Activated naive CD8-positive, alpha-beta T cell treated with anti-CD3 and anti-CD28 coated beads, Interleukin-2, amount 50 U/mL, for 16 hours (primary cell): Measurements from ENCODE around the gene RTF1.
"Not testable (repeated sequence)": the region's sequence is repeated elsewhere in the genome, so short reads cannot be mapped to it uniquely, and the experiment has no call there.

Experiments
- DNase-seq: peaks from one replicate; pipeline ENCODE4 v3.0.0-alpha.2; 2020; ENCODE audit warnings: low read depth, low spot score

The RTF1 gene

GRCh38 chr15:41416742-41417417 is at the start of gene RTF1:
Gene RTF1, plus strand, starts transcription at chr15:41417095. Its CDS starts 21 bp downstream, at chr15:41417116.
- peak; percentile 92 for DNase-seq

GRCh38 chr15:41367418-41367817 is 49.5 kb upstream of the RTF1 start:
- DNase-seq: no peak

- DNase-seq: no peak
Measured at GRCh38 chr15:41377978-41378377, 38.9 kb upstream of the RTF1 start.

GRCh38 chr15:41383974-41384749 is 32.7 kb upstream of the RTF1 start:
- DNase-seq: not testable (repeated sequence)

GRCh38 chr15:41387646-41388045 is 29.2 kb upstream of the RTF1 start:
- no peak for DNase-seq

- no peak for DNase-seq
Measured at GRCh38 chr15:41392659-41393058, 24.2 kb upstream of the RTF1 start.

- no peak for DNase-seq
Measured at GRCh38 chr15:41394924-41395323, 22.0 kb upstream of the RTF1 start.

GRCh38 chr15:41396111-41396510 is 20.8 kb upstream of the RTF1 start:
- DNase-seq: no peak

GRCh38 chr15:41401904-41402267 is 15.0 kb upstream of the RTF1 start:
- DNase-seq: no peak

- no peak for DNase-seq
Measured at GRCh38 chr15:41407341-41407740, 9.6 kb upstream of the RTF1 start.

GRCh38 chr15:41408234-41408641 is 8.7 kb upstream of the RTF1 start:
- no peak for DNase-seq

GRCh38 chr15:41411031-41411430 is 5.9 kb upstream of the RTF1 start:
- DNase-seq: no peak

GRCh38 chr15:41411441-41411840 is 5.5 kb upstream of the RTF1 start:
- DNase-seq: no peak

- no peak for DNase-seq
Measured at GRCh38 chr15:41416128-41416741, 660 bp upstream of the RTF1 start.

- DNase-seq: no peak
Measured at GRCh38 chr15:41417418-41418195, 712 bp downstream of the RTF1 start.

GRCh38 chr15:41423979-41424659 is 7.2 kb downstream of the RTF1 start:
- no peak for DNase-seq

- no peak for DNase-seq
Measured at GRCh38 chr15:41424809-41425208, 7.9 kb downstream of the RTF1 start.

GRCh38 chr15:41425907-41426306 is 9.0 kb downstream of the RTF1 start:
- not testable (repeated sequence) for DNase-seq

GRCh38 chr15:41429003-41429890 is 12.4 kb downstream of the RTF1 start:
- no peak for DNase-seq

- DNase-seq: no peak
Measured at GRCh38 chr15:41435037-41435786, 18.3 kb downstream of the RTF1 start.
